ENCODE results near the gene ATF1.
"Not testable (repeated sequence)": the region's sequence is repeated elsewhere in the genome, so short reads cannot be mapped to it uniquely, and the experiment has no call there.

The ATF1 gene

DNA sequence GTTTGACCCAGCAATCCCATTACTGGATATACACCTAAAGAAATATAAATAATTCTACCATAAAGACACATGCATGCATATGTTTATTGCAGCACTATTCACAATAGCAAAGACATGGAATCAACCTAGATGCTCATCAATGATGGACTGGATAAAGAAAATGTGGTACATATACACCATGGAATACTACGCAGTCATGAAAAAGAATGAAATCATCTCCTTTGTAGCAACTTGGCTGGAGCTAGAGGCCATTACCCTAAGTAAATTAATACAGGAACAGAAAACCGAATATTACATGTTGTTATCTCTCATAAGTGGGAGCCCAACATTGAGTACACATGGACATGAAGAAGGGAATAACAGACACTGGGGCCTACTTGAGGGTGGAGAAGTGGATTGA, 91.8 kb downstream of the ATF1 start:
- not testable (repeated sequence) for DNase-seq (ENCODE audit: low read depth, low spot score)

DNA sequence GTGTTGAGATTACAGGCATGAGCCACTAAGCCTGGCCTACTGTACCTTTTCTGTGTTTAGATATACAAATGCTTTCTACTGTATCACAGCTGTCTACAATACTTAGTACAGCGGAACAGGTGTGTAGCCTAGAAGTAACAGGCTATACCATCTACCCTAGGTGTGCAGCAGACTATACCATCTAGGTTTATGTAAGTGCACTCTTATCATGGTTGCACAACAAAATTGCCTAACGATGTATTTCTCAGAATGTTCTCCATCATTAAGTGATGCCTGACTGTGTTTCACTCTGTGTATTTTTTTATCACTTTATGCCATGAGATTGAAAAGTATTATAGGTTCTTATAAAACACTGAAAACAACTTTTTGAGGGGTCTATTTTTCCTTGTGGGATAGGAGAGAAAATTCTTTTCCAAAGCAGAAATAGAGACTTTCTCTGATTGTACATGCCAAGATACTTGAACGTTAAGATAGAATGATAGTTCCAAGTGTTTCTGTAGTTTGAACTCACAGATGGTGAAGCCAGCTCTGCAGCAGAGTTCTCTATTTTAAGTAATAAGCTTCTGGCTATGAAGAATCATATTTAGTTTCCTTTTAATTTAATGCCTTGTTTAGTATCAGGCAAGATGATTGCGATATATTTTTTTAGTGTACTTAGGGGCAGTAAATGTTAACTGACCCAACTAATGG, 95.9 kb downstream of the ATF1 start:
- DNase-seq (ENCODE audit: low read depth, low spot score), result no peak

DNA sequence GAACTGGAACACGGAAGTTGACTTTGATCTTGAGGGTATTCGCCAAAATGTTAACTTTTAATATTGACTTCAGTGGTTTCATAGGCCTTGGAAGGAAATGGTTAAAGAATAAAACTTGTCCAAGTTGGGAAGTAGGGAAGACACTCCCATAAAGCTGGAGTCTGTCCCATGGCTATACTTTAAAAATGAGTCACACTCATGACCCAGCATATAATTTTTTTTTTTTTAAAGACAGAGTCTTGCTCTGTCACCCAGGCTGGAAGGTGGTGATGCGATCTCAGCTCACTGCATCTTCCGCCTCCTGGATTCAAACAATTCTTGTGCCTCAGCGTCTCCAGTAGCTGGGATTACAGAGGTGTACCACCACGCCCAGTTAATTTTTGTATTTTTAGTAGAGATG, 98.4 kb downstream of the ATF1 start:
- no peak for DNase-seq (ENCODE audit: low read depth, low spot score)

DNA sequence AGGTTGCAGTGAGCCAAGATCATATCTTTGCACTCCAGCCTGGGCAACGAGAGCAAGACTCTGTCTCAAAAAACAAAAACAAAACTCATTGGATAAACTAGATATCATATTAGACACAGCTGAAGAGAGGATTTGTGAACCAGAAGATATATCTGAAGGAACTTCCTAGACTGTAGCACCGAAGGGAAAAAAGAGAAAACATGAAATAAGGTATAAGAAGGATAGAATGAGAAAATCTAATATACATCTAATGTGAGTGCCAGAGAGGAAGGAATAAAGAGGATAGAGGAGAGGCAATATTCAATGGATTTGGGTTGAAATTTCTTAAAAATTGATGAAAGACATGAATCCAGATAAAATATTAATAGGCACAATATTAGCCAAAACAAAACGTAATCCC, 101.4 kb downstream of the ATF1 start:
- DNase-seq (ENCODE audit: low read depth, low spot score), result no peak

DNA sequence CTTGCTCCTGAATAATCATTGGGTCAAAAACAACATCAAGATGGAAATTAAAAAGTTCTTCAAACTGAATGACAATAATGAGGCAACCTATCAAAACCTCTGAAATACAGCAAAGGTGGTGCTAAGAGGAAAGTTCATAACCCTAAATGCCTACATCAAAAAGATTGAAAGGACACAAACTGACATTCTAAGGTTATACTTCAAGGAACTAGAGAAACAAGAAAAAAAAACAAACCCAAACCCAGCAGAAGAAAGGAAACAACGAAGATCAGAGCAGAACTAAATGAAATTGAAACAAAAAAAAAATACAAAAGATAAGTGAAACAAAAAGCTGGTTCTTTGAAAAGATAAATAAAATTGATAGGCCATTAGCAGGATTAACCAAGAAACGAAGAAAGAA, 105.0 kb downstream of the ATF1 start:
- DNase-seq (ENCODE audit: low read depth, low spot score), result not testable (repeated sequence)
